ENCODE results near the gene ARL14EPL.

DNA sequence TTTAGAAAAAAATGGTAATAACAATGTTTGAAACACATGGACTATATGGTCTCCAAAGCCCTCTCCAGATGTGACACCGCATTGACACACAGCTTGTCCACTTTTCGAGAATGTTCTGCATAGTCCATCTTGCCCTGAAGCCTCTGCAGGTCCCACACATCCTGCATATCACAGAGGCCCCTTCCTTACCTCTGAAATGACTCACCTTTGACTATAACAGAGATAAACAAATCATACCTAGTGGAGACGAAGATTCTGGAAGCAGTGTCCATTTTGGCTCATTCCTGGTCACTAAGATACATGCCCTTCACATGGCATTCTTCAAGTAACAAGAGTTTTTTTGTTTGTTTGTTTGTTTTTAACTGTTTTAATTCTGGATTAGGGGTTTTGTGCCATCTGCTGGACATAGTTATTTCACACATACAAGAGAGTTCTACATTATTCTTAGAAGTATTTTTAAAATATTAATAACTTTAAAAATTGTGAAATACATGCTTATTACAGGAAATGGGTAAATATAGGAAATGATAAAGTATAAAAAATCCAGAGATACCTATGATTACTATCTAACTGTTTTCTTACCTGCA, 5.1 kb downstream of the ARL14EPL start:
- TF ChIP-seq EP300 (IDR thresholded peaks at IDR 0.05) (no peak), POLR2A (IDR thresholded peaks at IDR 0.05) (no peak)
- TF ChIP-seq, protein P1, sequence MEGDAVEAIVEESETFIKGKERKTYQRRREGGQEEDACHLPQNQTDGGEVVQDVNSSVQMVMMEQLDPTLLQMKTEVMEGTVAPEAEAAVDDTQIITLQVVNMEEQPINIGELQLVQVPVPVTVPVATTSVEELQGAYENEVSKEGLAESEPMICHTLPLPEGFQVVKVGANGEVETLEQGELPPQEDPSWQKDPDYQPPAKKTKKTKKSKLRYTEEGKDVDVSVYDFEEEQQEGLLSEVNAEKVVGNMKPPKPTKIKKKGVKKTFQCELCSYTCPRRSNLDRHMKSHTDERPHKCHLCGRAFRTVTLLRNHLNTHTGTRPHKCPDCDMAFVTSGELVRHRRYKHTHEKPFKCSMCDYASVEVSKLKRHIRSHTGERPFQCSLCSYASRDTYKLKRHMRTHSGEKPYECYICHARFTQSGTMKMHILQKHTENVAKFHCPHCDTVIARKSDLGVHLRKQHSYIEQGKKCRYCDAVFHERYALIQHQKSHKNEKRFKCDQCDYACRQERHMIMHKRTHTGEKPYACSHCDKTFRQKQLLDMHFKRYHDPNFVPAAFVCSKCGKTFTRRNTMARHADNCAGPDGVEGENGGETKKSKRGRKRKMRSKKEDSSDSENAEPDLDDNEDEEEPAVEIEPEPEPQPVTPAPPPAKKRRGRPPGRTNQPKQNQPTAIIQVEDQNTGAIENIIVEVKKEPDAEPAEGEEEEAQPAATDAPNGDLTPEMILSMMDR (IDR thresholded peaks at IDR 0.05): no peak

Data from sigmoid colon (tissue), 4 donors.